NOMO-1 (cell line): ENCODE results near the gene ATG9B.
A peak's percentile ranks its signal among the peaks of the same experiment; 100 is the strongest.

Experiments
- DNase-seq, 2 experiments: peaks; one replicate each; lab custom pipeline; 2025; ENCODE audit not compliant: unreplicated experiment in 2 of 2; lab: John Stamatoyannopoulos, UW

ATG9B gene

GRCh38 chr7:151001546-151001945 is 22.7 kb downstream of the ATG9B start:
- no peak for DNase-seq

GRCh38 chr7:151000897-151001495 is 23.3 kb downstream of the ATG9B start:
- DNase-seq: no peak

GRCh38 chr7:150999497-151000230 is 24.6 kb downstream of the ATG9B start:
- no peak for DNase-seq

GRCh38 chr7:150999001-150999400 is 25.3 kb downstream of the ATG9B start:
- no peak for DNase-seq

GRCh38 chr7:150998341-150998740 is 26.0 kb downstream of the ATG9B start:
- DNase-seq: no peak

GRCh38 chr7:150997817-150998216 is 26.5 kb downstream of the ATG9B start:
- DNase-seq: no peak

GRCh38 chr7:150997075-150997511 is 27.2 kb downstream of the ATG9B start:
- DNase-seq: no peak

- no peak for DNase-seq
Observed at GRCh38 chr7:150996376-150997074, 27.8 kb downstream of the ATG9B start.

GRCh38 chr7:150994838-150995510 is 29.3 kb downstream of the ATG9B start:
- no peak for DNase-seq

- no peak for DNase-seq
Observed at GRCh38 chr7:150994141-150994837, 30.0 kb downstream of the ATG9B start.

- DNase-seq: no peak
Observed at GRCh38 chr7:150993511-150993910, 30.8 kb downstream of the ATG9B start.

- no peak for DNase-seq
Observed at GRCh38 chr7:150992833-150993302, 31.4 kb downstream of the ATG9B start.

GRCh38 chr7:150992051-150992640 is 32.1 kb downstream of the ATG9B start:
- DNase-seq: no peak

GRCh38 chr7:150990416-150991186 is 33.7 kb downstream of the ATG9B start, which contains the start of gene NOS3:
NOS3 (plus strand) TSS chr7:150991017; CDS start chr7:150993804, 2,787 bp downstream.
- no peak for DNase-seq

- DNase-seq: no peak
Observed at GRCh38 chr7:150989456-150989855, 34.8 kb downstream of the ATG9B start.

- DNase-seq: no peak
Observed at GRCh38 chr7:150988230-150989226, 35.8 kb downstream of the ATG9B start.

GRCh38 chr7:150986556-150986955 is 37.7 kb downstream of the ATG9B start:
- no peak for DNase-seq

- peak in 1 of 2 experiments; percentile 6 for DNase-seq
Observed at GRCh38 chr7:150986099-150986512, 38.2 kb downstream of the ATG9B start.
